Stimulated activated CD8-positive, alpha-beta memory T cell treated with anti-CD3 and anti-CD28 coated beads, Interleukin-15, amount 100 ng/mL, for 1 hour (primary cell): ENCODE measurements around the gene MGAT3.

Source experiments
- DNase-seq: peaks from one replicate; pipeline ENCODE4 v3.0.0-alpha.2; 2020; ENCODE audit warnings: low read depth

MGAT3 gene

GRCh38 chr22:39471381-39472141, 14.7 kb downstream of the MGAT3 start:
- DNase-seq, result no peak

- DNase-seq, result no peak
These were observed 16.1 kb downstream of the MGAT3 start for GRCh38 chr22:39472570-39473556.

- no peak for DNase-seq
These were observed 17.0 kb downstream of the MGAT3 start for GRCh38 chr22:39473851-39474250.

GRCh38 chr22:39474351-39475111, 17.7 kb downstream of the MGAT3 start:
- DNase-seq, result no peak

GRCh38 chr22:39475337-39475736, 18.5 kb downstream of the MGAT3 start:
- DNase-seq, result no peak

GRCh38 chr22:39475902-39476301, 19.1 kb downstream of the MGAT3 start:
- DNase-seq, result no peak

GRCh38 chr22:39476664-39477063, 19.9 kb downstream of the MGAT3 start:
- DNase-seq, result no peak

GRCh38 chr22:39477542-39477941, 20.7 kb downstream of the MGAT3 start:
- DNase-seq, result no peak

- DNase-seq, result no peak
These were observed 21.6 kb downstream of the MGAT3 start for GRCh38 chr22:39478441-39478850.

- DNase-seq, result no peak
These were observed 22.4 kb downstream of the MGAT3 start for GRCh38 chr22:39479254-39479653.

GRCh38 chr22:39480557-39480956, 23.7 kb downstream of the MGAT3 start:
- no peak for DNase-seq

- DNase-seq, result no peak
These were observed 24.2 kb downstream of the MGAT3 start for GRCh38 chr22:39481054-39481453.

- no peak for DNase-seq
These were observed 24.8 kb downstream of the MGAT3 start for GRCh38 chr22:39481595-39481994.

- DNase-seq, result no peak
These were observed 26.0 kb downstream of the MGAT3 start for GRCh38 chr22:39482768-39483167.

GRCh38 chr22:39486951-39487825, 30.4 kb downstream of the MGAT3 start:
- no peak for DNase-seq

- no peak for DNase-seq
These were observed 31.2 kb downstream of the MGAT3 start for GRCh38 chr22:39487826-39488520.

- DNase-seq, result no peak
These were observed 31.8 kb downstream of the MGAT3 start for GRCh38 chr22:39488563-39489083.

GRCh38 chr22:39489094-39490068, 32.6 kb downstream of the MGAT3 start:
- DNase-seq, result no peak

GRCh38 chr22:39490135-39490798, 33.5 kb downstream of the MGAT3 start:
- DNase-seq, result peak; percentile 54
